ENCODE results near the gene TNRC6B. TPM values are rescaled to one million over a fixed set of nuclear protein-coding genes. Genes with fewer than 3 reads are reported as not detected.
A peak's percentile ranks its signal among the peaks of the same experiment; 100 is the strongest.

Gene TNRC6B
- polyA plus RNA-seq, 3 donors: 7.2 to 16.5 (median 11.8) TPM

DNA sequence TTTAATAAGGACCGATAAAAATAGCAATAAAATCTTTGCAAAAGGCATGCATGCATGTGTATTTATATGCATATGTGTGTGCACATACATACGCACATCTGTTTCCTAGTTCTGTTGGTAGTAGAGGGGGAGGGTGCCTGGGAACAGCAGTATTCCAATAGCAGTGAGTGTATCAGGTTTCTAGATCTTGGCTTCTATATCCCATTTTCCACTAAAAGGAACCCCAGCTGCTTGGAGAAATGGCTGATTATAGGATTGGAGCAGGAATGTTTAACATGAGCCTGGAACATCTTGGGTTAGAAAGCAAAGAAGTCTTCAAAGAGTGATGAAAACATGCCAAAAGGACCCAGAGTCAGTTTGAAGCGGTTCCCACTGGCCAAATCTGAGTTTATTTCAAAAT lies 21.0 kb downstream of the TNRC6B start:
- peaks cover 6 to 24% of the 10 kb centered on the region in 2 donors for H3K36me3 ChIP-seq (replicated peaks in 1 of 2; ENCODE audit: control insufficient read depth in 1 of 2, insufficient read depth in 2 of 2, low read length in 2 of 2)
- no peak overlapping the region for H3K9ac ChIP-seq (ENCODE audit: insufficient read depth, low read length, poor library complexity, severe bottlenecking)
- no peaks in the 10 kb centered on the region for H3K4me1 ChIP-seq (ENCODE audit: control insufficient read depth in 1 of 2, insufficient read depth in 2 of 2, low read length in 2 of 2)
- no peak overlapping the region for H3K4me2 ChIP-seq (replicated peaks; ENCODE audit: extremely low read depth, low read length, poor library complexity, severe bottlenecking)
- peaks cover 100% of the 10 kb centered on the region for H3K79me2 ChIP-seq (ENCODE audit: insufficient read depth, low read length)
- peaks cover 39% of the 10 kb centered on the region for H3K4me1 Mint-ChIP-seq
- H3K27ac Mint-ChIP-seq: no peak overlapping the region
- WGBS (ENCODE audit: insufficient coverage): 100% methylated on average over 1 of the region's 3 CpGs
- H3K9me3 Mint-ChIP-seq: peaks cover 0 to under 1% (median 0%) of the 10 kb centered on the region in 7 donors
- no peak overlapping the region for H3K4me3 ChIP-seq (replicated peaks in 1 of 3; ENCODE audit: low read depth in 2 of 3, low read length in 3 of 3)
- peaks cover 99% of the 10 kb centered on the region for H4K20me1 ChIP-seq (ENCODE audit: insufficient read depth, low read length)
- TF ChIP-seq, protein P1, sequence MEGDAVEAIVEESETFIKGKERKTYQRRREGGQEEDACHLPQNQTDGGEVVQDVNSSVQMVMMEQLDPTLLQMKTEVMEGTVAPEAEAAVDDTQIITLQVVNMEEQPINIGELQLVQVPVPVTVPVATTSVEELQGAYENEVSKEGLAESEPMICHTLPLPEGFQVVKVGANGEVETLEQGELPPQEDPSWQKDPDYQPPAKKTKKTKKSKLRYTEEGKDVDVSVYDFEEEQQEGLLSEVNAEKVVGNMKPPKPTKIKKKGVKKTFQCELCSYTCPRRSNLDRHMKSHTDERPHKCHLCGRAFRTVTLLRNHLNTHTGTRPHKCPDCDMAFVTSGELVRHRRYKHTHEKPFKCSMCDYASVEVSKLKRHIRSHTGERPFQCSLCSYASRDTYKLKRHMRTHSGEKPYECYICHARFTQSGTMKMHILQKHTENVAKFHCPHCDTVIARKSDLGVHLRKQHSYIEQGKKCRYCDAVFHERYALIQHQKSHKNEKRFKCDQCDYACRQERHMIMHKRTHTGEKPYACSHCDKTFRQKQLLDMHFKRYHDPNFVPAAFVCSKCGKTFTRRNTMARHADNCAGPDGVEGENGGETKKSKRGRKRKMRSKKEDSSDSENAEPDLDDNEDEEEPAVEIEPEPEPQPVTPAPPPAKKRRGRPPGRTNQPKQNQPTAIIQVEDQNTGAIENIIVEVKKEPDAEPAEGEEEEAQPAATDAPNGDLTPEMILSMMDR (IDR thresholded peaks at IDR 0.05): no peak
- no peak overlapping the region for H2AFZ ChIP-seq (ENCODE audit: insufficient read depth, low read depth, low read length, poor library complexity, severe bottlenecking)
- H3K27me3 Mint-ChIP-seq (ENCODE audit: low read depth in 3 of 3): peaks cover 0 to 1% (median 0%) of the 10 kb centered on the region in 3 donors
- no peaks in the 10 kb centered on the region for H3K9me3 ChIP-seq (replicated peaks in 1 of 2; ENCODE audit: control insufficient read depth in 1 of 2, insufficient read depth in 1 of 2, low read length in 2 of 2)
- DNase-seq: no peak
- no peaks in the 10 kb centered on the region for H3K27me3 ChIP-seq (ENCODE audit: control insufficient read depth in 2 of 2, insufficient read depth in 2 of 2, low read length in 2 of 2)
- no peak overlapping the region for H3K27ac ChIP-seq (ENCODE audit: low read depth in 1 of 2, low read length in 2 of 2)
- intact Hi-C loops (cut with micrococcal nuclease): no loop called here
- H3K4me3 Mint-ChIP-seq: no peak overlapping the region
- H3K36me3 Mint-ChIP-seq: peaks cover 19 to 34% of the 10 kb centered on the region in 2 donors

DNA sequence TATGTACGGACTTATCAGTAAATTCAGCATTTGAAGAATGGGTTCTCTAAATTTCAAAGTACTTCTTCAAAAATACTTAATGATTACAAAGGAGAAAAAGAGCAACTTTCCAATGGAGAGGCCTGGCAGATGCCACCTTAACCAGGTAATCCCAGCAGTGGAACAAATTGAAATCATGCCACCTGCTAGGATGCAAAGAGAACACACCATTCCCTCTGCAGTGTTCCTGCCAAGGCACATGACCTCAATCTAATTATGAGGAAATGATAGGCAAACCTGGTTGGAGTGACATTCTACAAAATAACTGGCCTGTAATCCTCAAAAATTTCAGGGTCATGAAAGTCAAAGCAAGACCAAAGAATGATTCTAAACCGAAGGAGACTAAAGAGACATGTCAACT lies 21.5 kb downstream of the TNRC6B start:
- Histone ChIP-seq H2AFZ (ENCODE audit: insufficient read depth, low read depth, low read length, poor library complexity, severe bottlenecking) (no peak overlapping the region), H3K36me3 (replicated peaks in 1 of 2; ENCODE audit: control insufficient read depth in 1 of 2, insufficient read depth in 2 of 2, low read length in 2 of 2) (peaks cover 6 to 24% of the 10 kb centered on the region in 2 donors), H3K27me3 (ENCODE audit: control insufficient read depth in 2 of 2, insufficient read depth in 2 of 2, low read length in 2 of 2) (no peaks in the 10 kb centered on the region), H3K4me1 (ENCODE audit: control insufficient read depth in 1 of 2, insufficient read depth in 2 of 2, low read length in 2 of 2) (no peaks in the 10 kb centered on the region), H3K4me2 (replicated peaks; ENCODE audit: extremely low read depth, low read length, poor library complexity, severe bottlenecking) (no peak overlapping the region), H4K20me1 (ENCODE audit: insufficient read depth, low read length) (peaks cover 99% of the 10 kb centered on the region), H3K9me3 (replicated peaks in 1 of 2; ENCODE audit: control insufficient read depth in 1 of 2, insufficient read depth in 1 of 2, low read length in 2 of 2) (no peaks in the 10 kb centered on the region), H3K9ac (ENCODE audit: insufficient read depth, low read length, poor library complexity, severe bottlenecking) (no peak overlapping the region), H3K4me3 (replicated peaks in 1 of 3; ENCODE audit: low read depth in 2 of 3, low read length in 3 of 3) (no peak overlapping the region), H3K79me2 (ENCODE audit: insufficient read depth, low read length) (peaks cover 100% of the 10 kb centered on the region), H3K27ac (ENCODE audit: low read depth in 1 of 2, low read length in 2 of 2) (no peak overlapping the region)
- intact Hi-C loops (cut with micrococcal nuclease): no loop called here
- Mint-ChIP-seq H3K4me1 (peaks cover 40% of the 10 kb centered on the region), H3K4me3 (no peak overlapping the region), H3K9me3 (no peaks in the 10 kb centered on the region), H3K36me3 (peaks cover 17 to 31% of the 10 kb centered on the region in 2 donors), H3K27me3 (ENCODE audit: low read depth in 3 of 3) (peaks cover 0 to 3% (median 0%) of the 10 kb centered on the region in 3 donors), H3K27ac (peak overlapping the region in 2 of 7 donors; percentile 0 to 1)
- DNase-seq: no peak
- TF ChIP-seq, protein P1 (IDR thresholded peaks at IDR 0.05): no peak
- 100% methylated on average over 1 of the region's 2 CpGs for WGBS (ENCODE audit: insufficient coverage)
